Immature natural killer cell (primary cell): ENCODE results near the gene KLHL12. TPM values are rescaled to one million over a fixed set of nuclear protein-coding genes. Genes with fewer than 3 reads are reported as not detected.

Experiments
- DNase-seq, 3 donors: peaks; one replicate each; pipeline ENCODE4 v3.0.0; 2022; ENCODE audit warnings: mixed read lengths in 1 of 3
- H3K27ac Mint-ChIP-seq, 6 donors: one replicate each; pipeline ENCODE4 v1.8.0; 2020; ENCODE audit warnings: mixed read lengths in 6 of 6, mild to moderate bottlenecking in 5 of 6, inconsistent platforms in 4 of 6, moderate library complexity in 3 of 6
- H3K27me3 Mint-ChIP-seq, 3 donors: one replicate each; pipeline ENCODE4 v1.8.0; 2020 to 2021; ENCODE audit warnings: low read depth in 3 of 3, mild to moderate bottlenecking in 3 of 3, mixed read lengths in 3 of 3, moderate library complexity in 3 of 3, inconsistent platforms in 1 of 3
- H3K36me3 Mint-ChIP-seq, 3 donors: one replicate each; pipeline ENCODE4 v1.8.0; 2020; ENCODE audit warnings: mixed read lengths in 3 of 3, inconsistent platforms in 2 of 3, mild to moderate bottlenecking in 2 of 3
- H3K4me1 Mint-ChIP-seq, 2 donors: one replicate each; pipeline ENCODE4 v1.8.0; 2020; ENCODE audit warnings: inconsistent platforms in 2 of 2, mild to moderate bottlenecking in 2 of 2, mixed read lengths in 2 of 2, moderate library complexity in 1 of 2
- H3K4me3 Mint-ChIP-seq, 5 donors: one replicate each; pipeline ENCODE4 v1.8.0; 2020; ENCODE audit warnings: mild to moderate bottlenecking in 5 of 5, mixed read lengths in 5 of 5, inconsistent platforms in 3 of 5, moderate library complexity in 3 of 5
- H3K9me3 Mint-ChIP-seq, 6 donors: one replicate each; pipeline ENCODE4 v1.8.0; 2020; ENCODE audit warnings: mild to moderate bottlenecking in 6 of 6, mixed read lengths in 6 of 6, inconsistent platforms in 4 of 6, moderate library complexity in 3 of 6
- polyA plus RNA-seq, 3 donors: library from polyadenylated mRNA; unstranded; fragments of 300-500 nt; fragmentation: Illumina TruSeq; gene quantifications; one replicate each; pipeline ENCODE4 v1.2.3, GENCODE V29; 2021

KLHL12 gene
- polyA plus RNA-seq, 3 donors from 2014 or later = 10.7 to 27.7 (median 16.5) TPM

GRCh38 chr1:202958544-202959275 is 31.7 kb upstream of the KLHL12 start:
- Mint-ChIP-seq H3K4me3 (peak overlapping the region; percentile 85 to 92 (median 91)), H3K27me3 (peaks cover 0 to 6% (median 1%) of the 10 kb centered on the region in 3 donors), H3K9me3 (no peaks in the 10 kb centered on the region), H3K4me1 (peaks cover 36 to 46% of the 10 kb centered on the region in 2 donors), H3K27ac (peak overlapping the region; percentile 89 to 96 (median 94)), H3K36me3 (peaks cover 0 to 8% (median 2%) of the 10 kb centered on the region in 3 donors)
- DNase-seq = no peak

GRCh38 chr1:202957733-202958543 is 30.9 kb upstream of the KLHL12 start, which contains the start of gene ADIPOR1:
ADIPOR1 (minus strand) TSS chr1:202958312; CDS start chr1:202951070, 7,242 bp downstream.
- Mint-ChIP-seq H3K27me3 (peaks cover 0 to 6% (median 1%) of the 10 kb centered on the region in 3 donors), H3K4me3 (peak within 1 kb of the TSS; percentile 85 to 92 (median 91)), H3K4me1 (peaks cover 36 to 54% of the 10 kb centered on the region in 2 donors), H3K9me3 (no peaks in the 10 kb centered on the region), H3K36me3 (peaks cover 0 to 3% (median 0%) of the 10 kb centered on the region in 3 donors), H3K27ac (peak within 1 kb of the TSS; percentile 89 to 96 (median 95))
- peak; percentile 89 to 92 (median 90) for DNase-seq

GRCh38 chr1:202956969-202957368 is 29.9 kb upstream of the KLHL12 start:
- H3K9me3 Mint-ChIP-seq = no peaks in the 10 kb centered on the region
- H3K27ac Mint-ChIP-seq = peak overlapping the region; percentile 78 to 95 (median 89)
- no peak for DNase-seq
- no peaks in the 10 kb centered on the region for H3K36me3 Mint-ChIP-seq
- peak overlapping the region; percentile 85 to 92 (median 91) for H3K4me3 Mint-ChIP-seq
- H3K4me1 Mint-ChIP-seq = peaks cover 43 to 61% of the 10 kb centered on the region in 2 donors
- peaks cover 0 to 6% (median 1%) of the 10 kb centered on the region in 3 donors for H3K27me3 Mint-ChIP-seq

- no peak for DNase-seq
- peaks cover 0 to 3% (median 1%) of the 10 kb centered on the region in 3 donors for H3K27me3 Mint-ChIP-seq
- no peak overlapping the region for H3K4me3 Mint-ChIP-seq
- H3K27ac Mint-ChIP-seq = peak overlapping the region in 3 of 6 donors; percentile 1 to 88 (median 23)
- H3K4me1 Mint-ChIP-seq = peaks cover 49 to 68% of the 10 kb centered on the region in 2 donors
- H3K36me3 Mint-ChIP-seq = peaks cover 3 to 8% (median 3%) of the 10 kb centered on the region in 3 donors
- no peaks in the 10 kb centered on the region for H3K9me3 Mint-ChIP-seq
These were observed 27.2 kb upstream of the KLHL12 start for GRCh38 chr1:202954057-202954745.

- Mint-ChIP-seq H3K36me3 (peaks cover 4 to 8% (median 5%) of the 10 kb centered on the region in 3 donors), H3K9me3 (no peaks in the 10 kb centered on the region), H3K4me1 (peaks cover 44 to 62% of the 10 kb centered on the region in 2 donors), H3K27ac (no peak overlapping the region), H3K27me3 (peaks cover 0 to 2% (median 1%) of the 10 kb centered on the region in 3 donors), H3K4me3 (no peak overlapping the region)
- no peak for DNase-seq
These were observed 26.4 kb upstream of the KLHL12 start for GRCh38 chr1:202953392-202953791.

- H3K4me1 Mint-ChIP-seq = peaks cover 42 to 61% of the 10 kb centered on the region in 2 donors
- H3K27me3 Mint-ChIP-seq = peaks cover 0 to 3% (median 1%) of the 10 kb centered on the region in 3 donors
- peak overlapping the region in 2 of 6 donors; percentile 14 to 28 for H3K27ac Mint-ChIP-seq
- no peak for DNase-seq
- no peaks in the 10 kb centered on the region for H3K9me3 Mint-ChIP-seq
- H3K36me3 Mint-ChIP-seq = peaks cover 8 to 11% (median 9%) of the 10 kb centered on the region in 3 donors
- no peak overlapping the region for H3K4me3 Mint-ChIP-seq
These were observed 25.8 kb upstream of the KLHL12 start for GRCh38 chr1:202952818-202953217.

- H3K27ac Mint-ChIP-seq = no peak overlapping the region
- H3K27me3 Mint-ChIP-seq = peaks cover 0 to 1% (median 1%) of the 10 kb centered on the region in 3 donors
These were observed 25.1 kb upstream of the KLHL12 start for GRCh38 chr1:202952099-202952498.

GRCh38 chr1:202951437-202951836 is 24.4 kb upstream of the KLHL12 start:
- DNase-seq = no peak
- Mint-ChIP-seq H3K27me3 (peaks cover 0 to 1% (median 1%) of the 10 kb centered on the region in 3 donors), H3K9me3 (no peaks in the 10 kb centered on the region), H3K27ac (peak overlapping the region in 2 of 6 donors; percentile 6 to 18), H3K4me3 (no peak overlapping the region), H3K36me3 (peaks cover 9 to 15% (median 12%) of the 10 kb centered on the region in 3 donors), H3K4me1 (peaks cover 31 to 47% of the 10 kb centered on the region in 2 donors)

More at GRCh38 chr1:202952099-202952498, 25.1 kb upstream of the KLHL12 start:
- no peak overlapping the region for H3K4me3 Mint-ChIP-seq
- H3K36me3 Mint-ChIP-seq = peaks cover 9 to 15% (median 11%) of the 10 kb centered on the region in 3 donors
- H3K9me3 Mint-ChIP-seq = no peaks in the 10 kb centered on the region
- peaks cover 38 to 54% of the 10 kb centered on the region in 2 donors for H3K4me1 Mint-ChIP-seq
- DNase-seq = no peak

GRCh38 chr1:202945483-202945882 is 18.4 kb upstream of the KLHL12 start:
- Mint-ChIP-seq H3K4me1 (peaks cover 0 to under 1% of the 10 kb centered on the region in 2 donors), H3K9me3 (no peaks in the 10 kb centered on the region), H3K27me3 (peaks cover 0 to 1% (median 0%) of the 10 kb centered on the region in 3 donors), H3K4me3 (no peak overlapping the region), H3K27ac (no peak overlapping the region), H3K36me3 (peaks cover 26 to 58% (median 44%) of the 10 kb centered on the region in 3 donors)
- DNase-seq = no peak

- Mint-ChIP-seq H3K27me3 (peaks cover 0 to 1% (median 0%) of the 10 kb centered on the region in 3 donors), H3K36me3 (peaks cover 26 to 57% (median 41%) of the 10 kb centered on the region in 3 donors), H3K4me1 (no peaks in the 10 kb centered on the region), H3K4me3 (no peak overlapping the region), H3K9me3 (no peaks in the 10 kb centered on the region), H3K27ac (no peak overlapping the region)
- no peak for DNase-seq
These were observed 17.4 kb upstream of the KLHL12 start for GRCh38 chr1:202944438-202944921.

- Mint-ChIP-seq H3K4me3 (no peak overlapping the region), H3K27ac (peak overlapping the region in 1 of 6 donors; percentile 10), H3K27me3 (no peaks in the 10 kb centered on the region), H3K4me1 (no peaks in the 10 kb centered on the region), H3K36me3 (peaks cover 23 to 49% (median 35%) of the 10 kb centered on the region in 3 donors), H3K9me3 (no peaks in the 10 kb centered on the region)
- no peak for DNase-seq
These were observed 15.4 kb upstream of the KLHL12 start for GRCh38 chr1:202942426-202942825.

- H3K27ac Mint-ChIP-seq = no peak overlapping the region
- H3K4me1 Mint-ChIP-seq = no peaks in the 10 kb centered on the region
- H3K27me3 Mint-ChIP-seq = no peaks in the 10 kb centered on the region
- no peak overlapping the region for H3K4me3 Mint-ChIP-seq
- H3K9me3 Mint-ChIP-seq = no peaks in the 10 kb centered on the region
- no peak for DNase-seq
- H3K36me3 Mint-ChIP-seq = peaks cover 21 to 49% (median 34%) of the 10 kb centered on the region in 3 donors
These were observed 14.3 kb upstream of the KLHL12 start for GRCh38 chr1:202941372-202941771.

- no peak overlapping the region for H3K27ac Mint-ChIP-seq
- DNase-seq = no peak
- peaks cover 18 to 46% (median 30%) of the 10 kb centered on the region in 3 donors for H3K36me3 Mint-ChIP-seq
These were observed 13.5 kb upstream of the KLHL12 start for GRCh38 chr1:202940561-202940960.

More at GRCh38 chr1:202940561-202940960, 13.5 kb upstream of the KLHL12 start:
- Mint-ChIP-seq H3K4me3 (no peak overlapping the region), H3K27me3 (no peaks in the 10 kb centered on the region), H3K9me3 (no peaks in the 10 kb centered on the region), H3K4me1 (no peaks in the 10 kb centered on the region)
